Central memory CD8-positive, alpha-beta T cell (primary cell): ENCODE measurements around the gene NEUROG1.
"Not testable (repeated sequence)": the region's sequence is repeated elsewhere in the genome, so short reads cannot be mapped to it uniquely, and the experiment has no call there.

Experiments used
- ATAC-seq: fragments of 150-1000 bp; cut with Tn5 transposase; replicated peaks from 2 replicates; pipeline ENCODE4 v1.10.0; 2022; ENCODE audit warnings: mild to moderate bottlenecking, moderate FRiP score, moderate number of reproducible peaks; ENCODE audit not compliant: poor library complexity, severe bottlenecking; ENCODE audit errors: extremely low read depth
- DNase-seq, 2 donors: peaks; one replicate each; pipeline ENCODE4 v3.0.0; 2021; ENCODE audit warnings: low spot score in 2 of 2
- H3K27ac Mint-ChIP-seq: one replicate; pipeline ENCODE4 v1.8.0; 2022; ENCODE audit warnings: low read depth, mild to moderate bottlenecking, moderate library complexity, mixed read lengths
- H3K27me3 Mint-ChIP-seq: one replicate; pipeline ENCODE4 v1.8.0; 2022; ENCODE audit warnings: mixed read lengths
- H3K36me3 Mint-ChIP-seq: one replicate; pipeline ENCODE4 v1.8.0; 2022; ENCODE audit warnings: mild to moderate bottlenecking, moderate library complexity, mixed read lengths; ENCODE audit not compliant: insufficient read depth
- H3K4me1 Mint-ChIP-seq: one replicate; pipeline ENCODE4 v1.8.0; 2022; ENCODE audit warnings: mixed read lengths
- H3K4me3 Mint-ChIP-seq: one replicate; pipeline ENCODE4 v1.8.0; 2022; ENCODE audit warnings: mild to moderate bottlenecking, moderate library complexity, mixed read lengths
- H3K9me3 Mint-ChIP-seq: one replicate; pipeline ENCODE4 v1.8.0; 2022; ENCODE audit warnings: mixed read lengths

Gene NEUROG1

GRCh38 chr5:135514116-135514515, 21.6 kb downstream of the NEUROG1 start:
- DNase-seq (no peak), ATAC-seq (no peak)
- Mint-ChIP-seq H3K9me3 (no peaks in the 10 kb centered on the region), H3K36me3 (no peaks in the 10 kb centered on the region), H3K4me1 (no peaks in the 10 kb centered on the region), H3K27me3 (peaks cover 40% of the 10 kb centered on the region), H3K4me3 (no peak overlapping the region), H3K27ac (no peak overlapping the region)

- H3K36me3 Mint-ChIP-seq = no peaks in the 10 kb centered on the region
- H3K4me3 Mint-ChIP-seq = no peak overlapping the region
- no peaks in the 10 kb centered on the region for H3K9me3 Mint-ChIP-seq
- DNase-seq (no peak), ATAC-seq (no peak)
- H3K4me1 Mint-ChIP-seq = no peaks in the 10 kb centered on the region
- peaks cover 22% of the 10 kb centered on the region for H3K27me3 Mint-ChIP-seq
- no peak overlapping the region for H3K27ac Mint-ChIP-seq
These were observed 23.8 kb downstream of the NEUROG1 start for GRCh38 chr5:135511761-135512575.

- Mint-ChIP-seq H3K27ac (no peak overlapping the region), H3K4me3 (no peak overlapping the region), H3K27me3 (peaks cover 32% of the 10 kb centered on the region), H3K36me3 (no peaks in the 10 kb centered on the region), H3K9me3 (no peaks in the 10 kb centered on the region), H3K4me1 (no peaks in the 10 kb centered on the region)
- ATAC-seq (no peak), DNase-seq (no peak)
These were observed 25.8 kb downstream of the NEUROG1 start for GRCh38 chr5:135509995-135510394.

- no peak for ATAC-seq
- Mint-ChIP-seq H3K27me3 (peaks cover 46% of the 10 kb centered on the region), H3K9me3 (no peaks in the 10 kb centered on the region), H3K36me3 (no peaks in the 10 kb centered on the region), H3K4me1 (no peaks in the 10 kb centered on the region), H3K4me3 (no peak overlapping the region), H3K27ac (no peak overlapping the region)
- no peak for DNase-seq
These were observed 27.2 kb downstream of the NEUROG1 start for GRCh38 chr5:135508496-135509005.

GRCh38 chr5:135505973-135506372, 29.8 kb downstream of the NEUROG1 start:
- Mint-ChIP-seq H3K4me3 (no peak overlapping the region), H3K36me3 (no peaks in the 10 kb centered on the region), H3K9me3 (no peaks in the 10 kb centered on the region), H3K27me3 (peaks cover 72% of the 10 kb centered on the region), H3K4me1 (no peaks in the 10 kb centered on the region), H3K27ac (no peak overlapping the region)
- ATAC-seq (no peak), DNase-seq (no peak)

- H3K4me3 Mint-ChIP-seq = no peak overlapping the region
- H3K36me3 Mint-ChIP-seq = no peaks in the 10 kb centered on the region
- peaks cover 65% of the 10 kb centered on the region for H3K27me3 Mint-ChIP-seq
- no peaks in the 10 kb centered on the region for H3K4me1 Mint-ChIP-seq
- no peaks in the 10 kb centered on the region for H3K9me3 Mint-ChIP-seq
- DNase-seq = no peak
- no peak for ATAC-seq
- H3K27ac Mint-ChIP-seq = no peak overlapping the region
These were observed 31.4 kb downstream of the NEUROG1 start for GRCh38 chr5:135504376-135504775.

- no peaks in the 10 kb centered on the region for H3K4me1 Mint-ChIP-seq
- H3K4me3 Mint-ChIP-seq = no peak overlapping the region
- no peak overlapping the region for H3K27ac Mint-ChIP-seq
- H3K27me3 Mint-ChIP-seq = peaks cover 65% of the 10 kb centered on the region
- H3K9me3 Mint-ChIP-seq = no peaks in the 10 kb centered on the region
- DNase-seq = no peak
- peaks cover under 1% of the 10 kb centered on the region for H3K36me3 Mint-ChIP-seq
- no peak for ATAC-seq
These were observed 31.9 kb downstream of the NEUROG1 start for GRCh38 chr5:135503871-135504270.

- ATAC-seq = no peak
- peaks cover 71% of the 10 kb centered on the region for H3K27me3 Mint-ChIP-seq
- no peak overlapping the region for H3K27ac Mint-ChIP-seq
- H3K36me3 Mint-ChIP-seq = peaks cover 2% of the 10 kb centered on the region
- no peak overlapping the region for H3K4me3 Mint-ChIP-seq
- no peaks in the 10 kb centered on the region for H3K4me1 Mint-ChIP-seq
- DNase-seq = no peak
- no peaks in the 10 kb centered on the region for H3K9me3 Mint-ChIP-seq
These were observed 32.8 kb downstream of the NEUROG1 start for GRCh38 chr5:135502836-135503520.

- Mint-ChIP-seq H3K27me3 (peaks cover 74% of the 10 kb centered on the region), H3K4me3 (no peak overlapping the region)
- ATAC-seq = no peak
These were observed 33.8 kb downstream of the NEUROG1 start for GRCh38 chr5:135501965-135502364.

GRCh38 chr5:135498637-135498995, 37.1 kb downstream of the NEUROG1 start:
- no peak for ATAC-seq
- H3K27me3 Mint-ChIP-seq = peaks cover 77% of the 10 kb centered on the region
- no peak for DNase-seq
- H3K27ac Mint-ChIP-seq = no peak overlapping the region
- H3K36me3 Mint-ChIP-seq = peaks cover 2% of the 10 kb centered on the region
- no peak overlapping the region for H3K4me3 Mint-ChIP-seq
- no peaks in the 10 kb centered on the region for H3K9me3 Mint-ChIP-seq
- no peaks in the 10 kb centered on the region for H3K4me1 Mint-ChIP-seq

More at GRCh38 chr5:135501965-135502364, 33.8 kb downstream of the NEUROG1 start:
- H3K36me3 Mint-ChIP-seq = peaks cover 2% of the 10 kb centered on the region
- no peaks in the 10 kb centered on the region for H3K4me1 Mint-ChIP-seq
- no peaks in the 10 kb centered on the region for H3K9me3 Mint-ChIP-seq
- no peak overlapping the region for H3K27ac Mint-ChIP-seq
- no peak for DNase-seq

- Mint-ChIP-seq H3K4me1 (no peaks in the 10 kb centered on the region), H3K4me3 (no peak overlapping the region), H3K27ac (no peak overlapping the region), H3K9me3 (no peaks in the 10 kb centered on the region), H3K36me3 (peaks cover 2% of the 10 kb centered on the region), H3K27me3 (peaks cover 77% of the 10 kb centered on the region)
- ATAC-seq = no peak
- DNase-seq = no peak
These were observed 37.7 kb downstream of the NEUROG1 start for GRCh38 chr5:135497971-135498636.

GRCh38 chr5:135495531-135495930, 40.2 kb downstream of the NEUROG1 start:
- not testable (repeated sequence) for DNase-seq, H3K27ac Mint-ChIP-seq, H3K36me3 Mint-ChIP-seq, H3K4me3 Mint-ChIP-seq, ATAC-seq, H3K4me1 Mint-ChIP-seq, H3K9me3 Mint-ChIP-seq
- peaks cover 78% of the 10 kb centered on the region for H3K27me3 Mint-ChIP-seq
